ENCODE measurements around the gene RASIP1.

DNA sequence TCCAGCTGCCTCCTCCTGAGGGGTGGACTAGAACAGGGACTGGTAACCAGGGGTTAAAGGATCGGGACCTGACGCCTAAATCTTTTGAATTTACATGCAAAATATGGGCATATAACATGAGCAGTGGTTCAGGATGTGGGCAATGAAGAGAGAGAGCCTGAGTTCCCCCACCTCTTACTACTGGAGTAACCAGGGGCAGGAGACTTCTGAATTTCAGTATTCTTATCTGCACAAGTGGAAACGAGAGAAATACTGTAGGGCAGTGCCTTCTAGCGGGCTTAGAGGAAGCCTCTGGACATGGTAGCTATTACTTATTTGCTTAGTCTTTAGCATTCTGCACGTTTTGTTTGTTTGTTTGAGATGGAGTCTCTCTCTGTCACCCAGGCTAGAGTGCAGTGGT, 44.1 kb upstream of the RASIP1 start:
- TF ChIP-seq, protein P1, sequence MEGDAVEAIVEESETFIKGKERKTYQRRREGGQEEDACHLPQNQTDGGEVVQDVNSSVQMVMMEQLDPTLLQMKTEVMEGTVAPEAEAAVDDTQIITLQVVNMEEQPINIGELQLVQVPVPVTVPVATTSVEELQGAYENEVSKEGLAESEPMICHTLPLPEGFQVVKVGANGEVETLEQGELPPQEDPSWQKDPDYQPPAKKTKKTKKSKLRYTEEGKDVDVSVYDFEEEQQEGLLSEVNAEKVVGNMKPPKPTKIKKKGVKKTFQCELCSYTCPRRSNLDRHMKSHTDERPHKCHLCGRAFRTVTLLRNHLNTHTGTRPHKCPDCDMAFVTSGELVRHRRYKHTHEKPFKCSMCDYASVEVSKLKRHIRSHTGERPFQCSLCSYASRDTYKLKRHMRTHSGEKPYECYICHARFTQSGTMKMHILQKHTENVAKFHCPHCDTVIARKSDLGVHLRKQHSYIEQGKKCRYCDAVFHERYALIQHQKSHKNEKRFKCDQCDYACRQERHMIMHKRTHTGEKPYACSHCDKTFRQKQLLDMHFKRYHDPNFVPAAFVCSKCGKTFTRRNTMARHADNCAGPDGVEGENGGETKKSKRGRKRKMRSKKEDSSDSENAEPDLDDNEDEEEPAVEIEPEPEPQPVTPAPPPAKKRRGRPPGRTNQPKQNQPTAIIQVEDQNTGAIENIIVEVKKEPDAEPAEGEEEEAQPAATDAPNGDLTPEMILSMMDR (IDR thresholded peaks at IDR 0.05) = peak; percentile 34
- TF ChIP-seq ZFX (IDR thresholded peaks at IDR 0.05; ENCODE audit: borderline replicate concordance) = no peak

Data from 22Rv1 (cell line).